ENCODE results near the gene CST9. TPM values are rescaled to one million over a fixed set of nuclear protein-coding genes. Genes with fewer than 3 reads are reported as not detected.

CST9 gene
- total and polyA plus RNA-seq, 2 donors from 2014 or later: not detected

DNA sequence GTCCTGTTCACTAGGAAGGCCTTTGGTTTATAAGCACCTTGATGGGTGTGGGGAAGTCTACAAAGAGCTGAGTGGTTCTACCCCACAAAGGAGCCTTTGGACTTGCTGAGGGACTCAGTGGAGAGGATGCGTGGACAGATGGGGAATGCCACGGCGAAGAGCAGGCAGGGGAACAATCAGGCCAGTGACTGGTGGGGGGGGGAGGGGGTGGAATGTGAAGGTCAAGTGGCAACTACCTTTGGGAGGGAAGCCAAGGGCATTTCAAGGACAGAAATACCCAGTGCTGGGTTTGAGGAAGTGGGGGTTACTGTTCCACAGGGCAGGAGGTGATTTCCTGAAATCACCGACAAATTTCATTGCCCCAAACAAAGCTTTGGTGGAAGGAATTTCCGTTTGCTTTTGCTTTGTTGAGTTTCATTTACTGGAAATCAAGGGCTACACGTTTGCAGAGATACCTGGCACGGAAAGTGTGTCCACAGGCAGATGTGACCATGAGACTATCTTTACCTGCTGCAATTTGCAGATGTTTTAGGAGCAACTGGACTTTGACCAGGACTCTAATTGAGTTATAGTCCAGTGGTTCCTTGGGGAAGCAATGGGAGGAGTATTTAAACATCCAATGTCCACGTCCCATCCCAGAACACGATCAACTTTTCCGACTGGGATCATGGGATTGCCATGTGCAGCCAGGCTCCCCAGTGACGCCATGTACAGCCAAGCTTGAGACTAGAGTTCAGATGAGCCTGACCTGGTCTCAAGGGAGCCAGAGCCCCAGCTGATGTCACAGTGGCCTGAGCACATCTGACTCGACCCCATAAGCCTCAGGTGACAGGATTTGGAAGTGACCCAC, 24.1 kb upstream of the CST9 start:
- H3K4me1 ChIP-seq (ENCODE audit: control insufficient read depth in 2 of 3, insufficient read depth in 2 of 3, low read depth in 1 of 3, low read length in 3 of 3): peaks cover 0 to 4% (median 4%) of the 10 kb centered on the region in 3 donors
- H3K36me3 ChIP-seq (ENCODE audit: control insufficient read depth in 2 of 3, insufficient read depth in 3 of 3, low read length in 3 of 3): peaks cover 2 to 13% (median 2%) of the 10 kb centered on the region in 3 donors
- H3K27ac ChIP-seq (ENCODE audit: low read depth in 2 of 2, low read length in 2 of 2): no peak overlapping the region
- TF ChIP-seq, protein P1, sequence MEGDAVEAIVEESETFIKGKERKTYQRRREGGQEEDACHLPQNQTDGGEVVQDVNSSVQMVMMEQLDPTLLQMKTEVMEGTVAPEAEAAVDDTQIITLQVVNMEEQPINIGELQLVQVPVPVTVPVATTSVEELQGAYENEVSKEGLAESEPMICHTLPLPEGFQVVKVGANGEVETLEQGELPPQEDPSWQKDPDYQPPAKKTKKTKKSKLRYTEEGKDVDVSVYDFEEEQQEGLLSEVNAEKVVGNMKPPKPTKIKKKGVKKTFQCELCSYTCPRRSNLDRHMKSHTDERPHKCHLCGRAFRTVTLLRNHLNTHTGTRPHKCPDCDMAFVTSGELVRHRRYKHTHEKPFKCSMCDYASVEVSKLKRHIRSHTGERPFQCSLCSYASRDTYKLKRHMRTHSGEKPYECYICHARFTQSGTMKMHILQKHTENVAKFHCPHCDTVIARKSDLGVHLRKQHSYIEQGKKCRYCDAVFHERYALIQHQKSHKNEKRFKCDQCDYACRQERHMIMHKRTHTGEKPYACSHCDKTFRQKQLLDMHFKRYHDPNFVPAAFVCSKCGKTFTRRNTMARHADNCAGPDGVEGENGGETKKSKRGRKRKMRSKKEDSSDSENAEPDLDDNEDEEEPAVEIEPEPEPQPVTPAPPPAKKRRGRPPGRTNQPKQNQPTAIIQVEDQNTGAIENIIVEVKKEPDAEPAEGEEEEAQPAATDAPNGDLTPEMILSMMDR (IDR thresholded peaks at IDR 0.05; ENCODE audit: borderline replicate concordance, extremely low read depth, insufficient read depth): no peak
- DNase-seq (no peak), FAIRE-seq (no peak)
- H3K9ac ChIP-seq (ENCODE audit: low read length in 3 of 3): no peak overlapping the region
- H3K4me3 ChIP-seq (ENCODE audit: low read length in 3 of 3): no peak overlapping the region
- no peaks in the 10 kb centered on the region for H3K9me3 ChIP-seq (ENCODE audit: control insufficient read depth in 2 of 3, insufficient read depth in 1 of 3, low read length in 3 of 3)
- no peaks in the 10 kb centered on the region for H3K27me3 ChIP-seq (ENCODE audit: control insufficient read depth, insufficient read depth, low read length)
- intact Hi-C loops (cut with DNase I): no loop called here

DNA sequence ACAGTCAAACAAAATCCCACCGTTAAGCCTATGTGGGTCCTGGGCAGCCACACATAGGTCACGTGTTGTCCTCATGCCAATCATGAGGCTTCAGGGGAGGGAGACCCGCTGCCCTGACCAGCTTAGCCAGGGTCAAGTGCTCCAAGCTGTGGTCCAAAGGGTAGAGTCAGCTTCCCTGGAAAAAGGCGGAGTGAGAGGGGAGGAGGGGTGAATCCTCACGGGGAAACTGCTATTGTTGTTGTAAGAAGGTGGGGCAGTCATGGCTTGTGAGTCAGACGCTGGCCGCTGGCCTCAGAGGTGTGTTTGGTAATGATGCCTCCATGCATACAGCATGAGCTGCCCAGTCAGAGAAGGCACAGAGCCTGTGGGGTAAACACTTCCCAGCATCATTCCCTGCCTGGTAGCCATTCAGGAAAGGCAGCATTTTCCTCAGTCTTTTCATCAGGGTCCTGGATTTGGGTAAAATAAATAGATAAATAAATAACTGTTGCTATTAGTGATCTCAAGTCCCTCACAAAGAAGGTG, 23.4 kb upstream of the CST9 start:
- peaks cover 0 to 3% (median 0%) of the 10 kb centered on the region in 3 donors for H3K4me1 ChIP-seq (ENCODE audit: control insufficient read depth in 2 of 3, insufficient read depth in 2 of 3, low read depth in 1 of 3, low read length in 3 of 3)
- no peaks in the 10 kb centered on the region for H3K27me3 ChIP-seq (ENCODE audit: control insufficient read depth, insufficient read depth, low read length)
- intact Hi-C loops (cut with DNase I): no loop called here
- no peak overlapping the region for H3K4me3 ChIP-seq (ENCODE audit: low read length in 3 of 3)
- no peak overlapping the region for H3K9ac ChIP-seq (ENCODE audit: low read length in 3 of 3)
- H3K9me3 ChIP-seq (ENCODE audit: control insufficient read depth in 2 of 3, insufficient read depth in 1 of 3, low read length in 3 of 3): no peaks in the 10 kb centered on the region
- FAIRE-seq: no peak
- H3K36me3 ChIP-seq (ENCODE audit: control insufficient read depth in 2 of 3, insufficient read depth in 3 of 3, low read length in 3 of 3): peaks cover 0 to 7% (median 0%) of the 10 kb centered on the region in 3 donors
- TF ChIP-seq, protein P1 (IDR thresholded peaks at IDR 0.05; ENCODE audit: borderline replicate concordance, extremely low read depth, insufficient read depth): no peak
- no peak overlapping the region for H3K27ac ChIP-seq (ENCODE audit: low read depth in 2 of 2, low read length in 2 of 2)
- DNase-seq: peak in 1 of 5 donors; percentile 31

- TF ChIP-seq, protein P1 (IDR thresholded peaks at IDR 0.05; ENCODE audit: borderline replicate concordance, extremely low read depth, insufficient read depth): no peak
- FAIRE-seq: no peak
These were observed 22.8 kb upstream of the CST9 start for GRCh38 chr20:23628402-23629016.

More at GRCh38 chr20:23628402-23629016, 22.8 kb upstream of the CST9 start:
- Histone ChIP-seq H3K27me3 (ENCODE audit: control insufficient read depth, insufficient read depth, low read length) (no peaks in the 10 kb centered on the region), H3K9me3 (ENCODE audit: control insufficient read depth in 2 of 3, insufficient read depth in 1 of 3, low read length in 3 of 3) (no peaks in the 10 kb centered on the region), H3K4me1 (ENCODE audit: control insufficient read depth in 2 of 3, insufficient read depth in 2 of 3, low read depth in 1 of 3, low read length in 3 of 3) (peaks cover 0 to 3% (median 0%) of the 10 kb centered on the region in 3 donors), H3K27ac (ENCODE audit: low read depth in 2 of 2, low read length in 2 of 2) (no peak overlapping the region), H3K4me3 (ENCODE audit: low read length in 3 of 3) (no peak overlapping the region), H3K9ac (ENCODE audit: low read length in 3 of 3) (no peak overlapping the region), H3K36me3 (ENCODE audit: control insufficient read depth in 2 of 3, insufficient read depth in 3 of 3, low read length in 3 of 3) (peaks cover 0 to 7% (median 0%) of the 10 kb centered on the region in 3 donors)
- DNase-seq: no peak
- intact Hi-C loops (cut with DNase I): no loop called here
